PFSK-1 (cell line): ENCODE measurements around the gene HS6ST3.

Source experiments
- FOXP2 ChIP-seq: optimal IDR thresholded peaks from 2 replicates; pipeline ENCODE3; 2011; ENCODE audit warnings: borderline replicate concordance, control low read depth, inconsistent platforms; ENCODE audit not compliant: insufficient read depth; ENCODE audit errors: extremely low read length, extremely low read depth
- POLR2AphosphoS5 ChIP-seq: IDR thresholded peaks from 2 replicates; pipeline ENCODE4 v1.6.1; 2012; ENCODE audit warnings: low read depth, mild to moderate bottlenecking, control low read depth, low read length, moderate library complexity
- SIN3A ChIP-seq: IDR thresholded peaks from 2 replicates; pipeline ENCODE4 v1.6.1; 2012; ENCODE audit warnings: mild to moderate bottlenecking, low read length, moderate library complexity, borderline replicate concordance; ENCODE audit not compliant: insufficient read depth
- TAF1 ChIP-seq: IDR thresholded peaks from 2 replicates; pipeline ENCODE4 v1.6.1; 2012; ENCODE audit warnings: low read length, control low read depth, borderline replicate concordance; ENCODE audit not compliant: insufficient read depth
- TF ChIP-seq, protein P1 (sequence below), 2 experiments: IDR thresholded peaks; 2 replicates each; pipeline versions ENCODE4 v1.6.1 to v1.8.0; 2011 to 2012; ENCODE audit warnings: low read depth in 2 of 2, low read length in 2 of 2, control low read depth in 1 of 2, inconsistent platforms in 1 of 2, mild to moderate bottlenecking in 1 of 2, moderate library complexity in 1 of 2; ENCODE audit not compliant: insufficient read depth in 1 of 2

The HS6ST3 gene

GRCh38 chr13:96181911-96182310 lies 92.0 kb downstream of the HS6ST3 start:
- TF ChIP-seq FOXP2 (no peak), TAF1 (no peak), SIN3A (no peak), POLR2AphosphoS5 (no peak)
- TF ChIP-seq, protein P1, sequence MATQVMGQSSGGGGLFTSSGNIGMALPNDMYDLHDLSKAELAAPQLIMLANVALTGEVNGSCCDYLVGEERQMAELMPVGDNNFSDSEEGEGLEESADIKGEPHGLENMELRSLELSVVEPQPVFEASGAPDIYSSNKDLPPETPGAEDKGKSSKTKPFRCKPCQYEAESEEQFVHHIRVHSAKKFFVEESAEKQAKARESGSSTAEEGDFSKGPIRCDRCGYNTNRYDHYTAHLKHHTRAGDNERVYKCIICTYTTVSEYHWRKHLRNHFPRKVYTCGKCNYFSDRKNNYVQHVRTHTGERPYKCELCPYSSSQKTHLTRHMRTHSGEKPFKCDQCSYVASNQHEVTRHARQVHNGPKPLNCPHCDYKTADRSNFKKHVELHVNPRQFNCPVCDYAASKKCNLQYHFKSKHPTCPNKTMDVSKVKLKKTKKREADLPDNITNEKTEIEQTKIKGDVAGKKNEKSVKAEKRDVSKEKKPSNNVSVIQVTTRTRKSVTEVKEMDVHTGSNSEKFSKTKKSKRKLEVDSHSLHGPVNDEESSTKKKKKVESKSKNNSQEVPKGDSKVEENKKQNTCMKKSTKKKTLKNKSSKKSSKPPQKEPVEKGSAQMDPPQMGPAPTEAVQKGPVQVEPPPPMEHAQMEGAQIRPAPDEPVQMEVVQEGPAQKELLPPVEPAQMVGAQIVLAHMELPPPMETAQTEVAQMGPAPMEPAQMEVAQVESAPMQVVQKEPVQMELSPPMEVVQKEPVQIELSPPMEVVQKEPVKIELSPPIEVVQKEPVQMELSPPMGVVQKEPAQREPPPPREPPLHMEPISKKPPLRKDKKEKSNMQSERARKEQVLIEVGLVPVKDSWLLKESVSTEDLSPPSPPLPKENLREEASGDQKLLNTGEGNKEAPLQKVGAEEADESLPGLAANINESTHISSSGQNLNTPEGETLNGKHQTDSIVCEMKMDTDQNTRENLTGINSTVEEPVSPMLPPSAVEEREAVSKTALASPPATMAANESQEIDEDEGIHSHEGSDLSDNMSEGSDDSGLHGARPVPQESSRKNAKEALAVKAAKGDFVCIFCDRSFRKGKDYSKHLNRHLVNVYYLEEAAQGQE (IDR thresholded peaks at IDR 0.05; ENCODE audit: insufficient read depth in 1 of 2, low read depth in 2 of 2, low read length in 2 of 2), result no peak

GRCh38 chr13:96185818-96186217 lies 95.9 kb downstream of the HS6ST3 start:
- TF ChIP-seq SIN3A (no peak), TAF1 (no peak), POLR2AphosphoS5 (no peak), FOXP2 (no peak)
- TF ChIP-seq, protein P1 (IDR thresholded peaks at IDR 0.05; ENCODE audit: insufficient read depth in 1 of 2, low read depth in 2 of 2, low read length in 2 of 2), result no peak

GRCh38 chr13:96191367-96191766 lies 101.5 kb downstream of the HS6ST3 start:
- TF ChIP-seq POLR2AphosphoS5 (no peak), TAF1 (no peak), FOXP2 (no peak), SIN3A (no peak)
- TF ChIP-seq, protein P1 (IDR thresholded peaks at IDR 0.05; ENCODE audit: insufficient read depth in 1 of 2, low read depth in 2 of 2, low read length in 2 of 2), result no peak

GRCh38 chr13:96193728-96194310 lies 103.9 kb downstream of the HS6ST3 start:
- TF ChIP-seq POLR2AphosphoS5 (no peak), TAF1 (no peak), FOXP2 (no peak), SIN3A (no peak)
- TF ChIP-seq, protein P1 (IDR thresholded peaks at IDR 0.05; ENCODE audit: insufficient read depth in 1 of 2, low read depth in 2 of 2, low read length in 2 of 2), result no peak
